ENCODE data around the gene TMIGD3.

Gene TMIGD3

GRCh38 chr1:111475701-111476100 is 27.7 kb downstream of the TMIGD3 start:
- DNase-seq (ENCODE audit: low read depth in 2 of 2) = no peak

- no peak for DNase-seq (ENCODE audit: low read depth in 2 of 2)
Measured at GRCh38 chr1:111474521-111474920, 28.9 kb downstream of the TMIGD3 start.

GRCh38 chr1:111474106-111474505 is 29.3 kb downstream of the TMIGD3 start:
- no peak for DNase-seq (ENCODE audit: low read depth in 2 of 2)

GRCh38 chr1:111471538-111471937 is 31.9 kb downstream of the TMIGD3 start:
- no peak for DNase-seq (ENCODE audit: low read depth in 2 of 2)

- DNase-seq (ENCODE audit: low read depth in 2 of 2) = peak in 1 of 2 donors; percentile 39
Measured at GRCh38 chr1:111471012-111471411, 32.4 kb downstream of the TMIGD3 start.

GRCh38 chr1:111470596-111470995 is 32.8 kb downstream of the TMIGD3 start:
- no peak for DNase-seq (ENCODE audit: low read depth in 2 of 2)

- DNase-seq (ENCODE audit: low read depth in 2 of 2) = no peak
Measured at GRCh38 chr1:111469539-111469938, 33.9 kb downstream of the TMIGD3 start.

- DNase-seq (ENCODE audit: low read depth in 2 of 2) = no peak
Measured at GRCh38 chr1:111468717-111469100, 34.7 kb downstream of the TMIGD3 start.

- no peak for DNase-seq (ENCODE audit: low read depth in 2 of 2)
Measured at GRCh38 chr1:111467865-111468716, 35.3 kb downstream of the TMIGD3 start.

- no peak for DNase-seq (ENCODE audit: low read depth in 2 of 2)
Measured at GRCh38 chr1:111466480-111466879, 37.0 kb downstream of the TMIGD3 start.

- DNase-seq (ENCODE audit: low read depth in 2 of 2) = no peak
Measured at GRCh38 chr1:111465754-111466153, 37.7 kb downstream of the TMIGD3 start.

- DNase-seq (ENCODE audit: low read depth in 2 of 2) = no peak
Measured at GRCh38 chr1:111463029-111463683, 40.3 kb downstream of the TMIGD3 start.

GRCh38 chr1:111462370-111463028 is 40.9 kb downstream of the TMIGD3 start:
- DNase-seq (ENCODE audit: low read depth in 2 of 2) = no peak

- DNase-seq (ENCODE audit: low read depth in 2 of 2) = no peak
Measured at GRCh38 chr1:111461765-111462164, 41.7 kb downstream of the TMIGD3 start.

- DNase-seq (ENCODE audit: low read depth in 2 of 2) = no peak
Measured at GRCh38 chr1:111455642-111456031, 47.8 kb downstream of the TMIGD3 start.

- DNase-seq (ENCODE audit: low read depth in 2 of 2) = no peak
Measured at GRCh38 chr1:111454859-111455641, 48.4 kb downstream of the TMIGD3 start.

GRCh38 chr1:111453706-111454105 is 49.7 kb downstream of the TMIGD3 start:
- no peak for DNase-seq (ENCODE audit: low read depth in 2 of 2)

GRCh38 chr1:111452581-111452980 is 50.9 kb downstream of the TMIGD3 start:
- no peak for DNase-seq (ENCODE audit: low read depth in 2 of 2)

GRCh38 chr1:111450185-111450584 is 53.2 kb downstream of the TMIGD3 start:
- no peak for DNase-seq (ENCODE audit: low read depth in 2 of 2)

- no peak for DNase-seq (ENCODE audit: low read depth in 2 of 2)
Measured at GRCh38 chr1:111449703-111450017, 53.8 kb downstream of the TMIGD3 start.

- peak; percentile 72 to 80 for DNase-seq (ENCODE audit: low read depth in 2 of 2)
Measured at GRCh38 chr1:111448918-111449702, 54.3 kb downstream of the TMIGD3 start, which contains the start of the genes ATP5PB and WDR77. ATP5PB (plus strand) TSS chr1:111449464; CDS start chr1:111449542, 78 bp downstream. WDR77 (minus strand) TSS chr1:111449256; CDS start chr1:111449169, 87 bp downstream.
